GM12892 (cell line): ENCODE results near the gene SCGB1D4.

Experiments used
- DNase-seq: peaks from one replicate; pipeline ENCODE4 v3.0.0; 2011; ENCODE audit not compliant: insufficient read length
- FAIRE-seq: peaks from 2 replicates; lab custom pipeline; 2011; peaks lifted over from hg19 to GRCh38; lab: Jason Lieb, UNC
- POLR2A ChIP-seq: IDR thresholded peaks from 2 replicates; pipeline ENCODE4 v1.6.1; 2011; ENCODE audit warnings: low read depth, low read length, control low read depth
- POLR2AphosphoS5 ChIP-seq: IDR thresholded peaks from 2 replicates; pipeline ENCODE4 v1.6.1; 2011; ENCODE audit warnings: low read depth, low read length, control low read depth
- TAF1 ChIP-seq: IDR thresholded peaks from 2 replicates; pipeline ENCODE4 v1.6.1; 2011; ENCODE audit warnings: low read depth, mild to moderate bottlenecking, control low read depth, low read length, borderline replicate concordance

SCGB1D4 gene

GRCh38 chr11:62266558-62266957, 32.3 kb downstream of the SCGB1D4 start:
- DNase-seq, result no peak
- no peak for FAIRE-seq
- no peak for TF ChIP-seq POLR2AphosphoS5
- no peak for TF ChIP-seq POLR2A
- TF ChIP-seq TAF1, result no peak

GRCh38 chr11:62264004-62264403, 34.9 kb downstream of the SCGB1D4 start:
- no peak for DNase-seq
- no peak for TF ChIP-seq TAF1
- no peak for TF ChIP-seq POLR2AphosphoS5
- TF ChIP-seq POLR2A, result no peak
- FAIRE-seq, result no peak

GRCh38 chr11:62260261-62260953, 38.5 kb downstream of the SCGB1D4 start:
- TF ChIP-seq POLR2AphosphoS5 (no peak), POLR2A (no peak), TAF1 (no peak)
- FAIRE-seq, result no peak
- DNase-seq, result no peak

GRCh38 chr11:62256281-62256680, 42.6 kb downstream of the SCGB1D4 start:
- FAIRE-seq (no peak), DNase-seq (no peak)
- TF ChIP-seq TAF1 (no peak), POLR2A (no peak), POLR2AphosphoS5 (no peak)

- no peak for TF ChIP-seq POLR2A
- TF ChIP-seq POLR2AphosphoS5, result no peak
- no peak for TF ChIP-seq TAF1
- FAIRE-seq (no peak), DNase-seq (no peak)
Observed at GRCh38 chr11:62253999-62254542, 44.8 kb downstream of the SCGB1D4 start.

- TF ChIP-seq POLR2A (no peak), TAF1 (no peak), POLR2AphosphoS5 (no peak)
- no peak for DNase-seq
- no peak for FAIRE-seq
Observed at GRCh38 chr11:62251698-62252097, 47.2 kb downstream of the SCGB1D4 start.
